OCI-LY7 (cell line): Measurements from ENCODE around the gene SYT14. TPM values are rescaled to one million over a fixed set of nuclear protein-coding genes. Genes with fewer than 3 reads are reported as not detected.

Experiments
- BruUV-seq: library from RNA; stranded (reverse); fragments of 400-500 nt; replicated peaks from 2 replicates; lab custom pipeline; 2021; lab: Mats Ljungman, UMichigan
- CTCF ChIA-PET: fragments of 300-600 bp; sonication (Branson Sonifier 250); formaldehyde crosslinking; loops from one replicate; lab custom pipeline; 2022; ENCODE audit warnings: antibody characterized with exemption; ENCODE audit not compliant: unreplicated experiment; lab: Charles Lee
- POLR2A ChIA-PET: fragments of 300-600 bp; sonication (Branson Sonifier 250); formaldehyde crosslinking; loops from one replicate; lab custom pipeline; 2022; ENCODE audit warnings: antibody characterized with exemption; lab: Charles Lee
- DNase-seq: peaks from one replicate; pipeline ENCODE4 v3.0.0-alpha.2; 2015; ENCODE audit warnings: low spot score
- H2AFZ ChIP-seq: fragments of 200-600 bp; sonication (generic), shearing (Covaris generic); 2 replicates; pipeline ENCODE4 v1.6.1; 2014; ENCODE audit warnings: mild to moderate bottlenecking, antibody characterized with exemption, low read length, moderate library complexity
- H3K27ac ChIP-seq: fragments of 200-600 bp; sonication (generic); 2 replicates; pipeline ENCODE4 v1.5.1; 2014; ENCODE audit warnings: mixed run types, low read depth, mild to moderate bottlenecking, moderate library complexity, low read length, inconsistent platforms; ENCODE audit not compliant: poor library complexity, severe bottlenecking
- H3K36me3 ChIP-seq: fragments of 200-600 bp; sonication (generic); 2 replicates; pipeline ENCODE4 v1.6.1; 2014; ENCODE audit warnings: mild to moderate bottlenecking, antibody characterized with exemption, low read length, moderate library complexity, mixed read lengths; ENCODE audit not compliant: insufficient read depth
- H3K4me1 ChIP-seq: fragments of 200-600 bp; sonication (generic); 2 replicates; pipeline ENCODE4 v1.5.1; 2014; ENCODE audit warnings: mild to moderate bottlenecking, low read length; ENCODE audit not compliant: insufficient read depth, poor library complexity, severe bottlenecking
- H3K4me2 ChIP-seq: fragments of 200-600 bp; sonication (generic); 2 replicates; pipeline ENCODE4 v1.6.1; 2014; ENCODE audit warnings: mild to moderate bottlenecking, low read length
- H3K4me3 ChIP-seq: fragments of 200-600 bp; sonication (generic); 2 replicates; pipeline ENCODE4 v1.5.1; 2014; ENCODE audit warnings: mild to moderate bottlenecking, low read depth, low read length; ENCODE audit not compliant: poor library complexity, severe bottlenecking
- H3K79me2 ChIP-seq: fragments of 200-600 bp; sonication (generic); 2 replicates; pipeline ENCODE4 v1.6.1; 2016; ENCODE audit warnings: low read depth, mild to moderate bottlenecking, low read length, moderate library complexity, mixed read lengths; ENCODE audit not compliant: insufficient read depth
- H3K9me2 ChIP-seq: fragments of 200-600 bp; sonication (generic); 2 replicates; pipeline ENCODE4 v1.6.1; 2016; ENCODE audit warnings: mild to moderate bottlenecking, low read length, mixed read lengths; ENCODE audit not compliant: insufficient read depth
- H3K9me3 ChIP-seq: fragments of 200-600 bp; sonication (generic); 2 replicates; pipeline ENCODE4 v1.6.1; 2014; ENCODE audit warnings: mild to moderate bottlenecking, mixed run types, low read length, mixed read lengths
- H4K20me1 ChIP-seq: fragments of 200-600 bp; sonication (generic); 2 replicates; pipeline ENCODE4 v1.6.1; 2014; ENCODE audit warnings: mild to moderate bottlenecking, antibody characterized with exemption, low read length, moderate library complexity, mixed read lengths; ENCODE audit not compliant: insufficient read depth
- EZH2phosphoT487 ChIP-seq: fragments of 200-600 bp; sonication (generic); IDR thresholded peaks from 2 replicates; pipeline ENCODE4 v1.6.1; 2018; ENCODE audit warnings: low read depth, borderline replicate concordance, mild to moderate bottlenecking, mixed run types, antibody characterized with exemption, low read length, moderate library complexity, mixed read lengths
- intact Hi-C: fragments of 100-400 bp; cut with micrococcal nuclease; formaldehyde crosslinking; loops from one replicate; pipeline ENCODE4 v1.10.0; 2022; ENCODE audit not compliant: unreplicated experiment
- total RNA-seq, 2 experiments: library from RNA; depleted of rRNA in 1 of 2; stranded (reverse); fragments of >200 nt in 1 of 2; shearing (Covaris generic) in 1 of 2; gene quantifications; 2 replicates each; pipeline ENCODE4 v1.2.3, GENCODE V29; 2014 to 2022
- TF ChIP-seq, protein P1 (sequence below): fragments of 200-600 bp; sonication (generic); conservative IDR thresholded peaks from 2 replicates; pipeline ENCODE4 v1.5.1; 2014; ENCODE audit warnings: mild to moderate bottlenecking, antibody characterized with exemption, low read length, moderate library complexity, mixed read lengths

The SYT14 gene
- total RNA-seq, 2 experiments from 2014 or later, result not detected

DNA sequence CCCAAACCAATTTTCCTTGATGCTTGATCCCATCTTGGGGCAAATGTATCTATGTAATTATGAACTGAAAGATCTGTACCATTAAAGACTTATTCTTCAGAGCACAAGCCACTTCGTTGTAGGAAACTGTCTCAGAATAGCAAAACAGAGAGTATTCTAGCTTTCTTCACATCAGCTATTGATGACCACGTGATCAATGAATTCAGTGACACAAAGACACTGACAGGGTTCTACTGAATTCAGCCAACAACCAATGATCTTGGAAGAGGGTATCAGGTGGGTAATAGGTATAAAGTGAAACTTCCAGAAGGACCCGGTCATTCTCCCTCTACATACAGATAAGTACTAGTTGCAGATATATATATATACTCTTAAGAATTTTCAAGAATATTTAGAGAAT lies 260.8 kb downstream of the SYT14 start:
- Histone ChIP-seq H3K4me1 (no peaks in the 10 kb centered on the region), H3K4me3 (no peak overlapping the region), H4K20me1 (no peaks in the 10 kb centered on the region), H3K9me2 (no peaks in the 10 kb centered on the region), H3K36me3 (no peaks in the 10 kb centered on the region), H2AFZ (no peak overlapping the region), H3K27ac (no peak overlapping the region), H3K79me2 (no peaks in the 10 kb centered on the region), H3K4me2 (no peak overlapping the region), H3K9me3 (no peaks in the 10 kb centered on the region)
- intact Hi-C loops, result no loop called here
- ChIA-PET CTCF (no interaction called here), POLR2A (no interaction called here)
- no TSS peak for BruUV-seq
- DNase-seq, result no peak
- TF ChIP-seq, protein P1, sequence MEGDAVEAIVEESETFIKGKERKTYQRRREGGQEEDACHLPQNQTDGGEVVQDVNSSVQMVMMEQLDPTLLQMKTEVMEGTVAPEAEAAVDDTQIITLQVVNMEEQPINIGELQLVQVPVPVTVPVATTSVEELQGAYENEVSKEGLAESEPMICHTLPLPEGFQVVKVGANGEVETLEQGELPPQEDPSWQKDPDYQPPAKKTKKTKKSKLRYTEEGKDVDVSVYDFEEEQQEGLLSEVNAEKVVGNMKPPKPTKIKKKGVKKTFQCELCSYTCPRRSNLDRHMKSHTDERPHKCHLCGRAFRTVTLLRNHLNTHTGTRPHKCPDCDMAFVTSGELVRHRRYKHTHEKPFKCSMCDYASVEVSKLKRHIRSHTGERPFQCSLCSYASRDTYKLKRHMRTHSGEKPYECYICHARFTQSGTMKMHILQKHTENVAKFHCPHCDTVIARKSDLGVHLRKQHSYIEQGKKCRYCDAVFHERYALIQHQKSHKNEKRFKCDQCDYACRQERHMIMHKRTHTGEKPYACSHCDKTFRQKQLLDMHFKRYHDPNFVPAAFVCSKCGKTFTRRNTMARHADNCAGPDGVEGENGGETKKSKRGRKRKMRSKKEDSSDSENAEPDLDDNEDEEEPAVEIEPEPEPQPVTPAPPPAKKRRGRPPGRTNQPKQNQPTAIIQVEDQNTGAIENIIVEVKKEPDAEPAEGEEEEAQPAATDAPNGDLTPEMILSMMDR, result no peak
- no peak for TF ChIP-seq EZH2phosphoT487

DNA sequence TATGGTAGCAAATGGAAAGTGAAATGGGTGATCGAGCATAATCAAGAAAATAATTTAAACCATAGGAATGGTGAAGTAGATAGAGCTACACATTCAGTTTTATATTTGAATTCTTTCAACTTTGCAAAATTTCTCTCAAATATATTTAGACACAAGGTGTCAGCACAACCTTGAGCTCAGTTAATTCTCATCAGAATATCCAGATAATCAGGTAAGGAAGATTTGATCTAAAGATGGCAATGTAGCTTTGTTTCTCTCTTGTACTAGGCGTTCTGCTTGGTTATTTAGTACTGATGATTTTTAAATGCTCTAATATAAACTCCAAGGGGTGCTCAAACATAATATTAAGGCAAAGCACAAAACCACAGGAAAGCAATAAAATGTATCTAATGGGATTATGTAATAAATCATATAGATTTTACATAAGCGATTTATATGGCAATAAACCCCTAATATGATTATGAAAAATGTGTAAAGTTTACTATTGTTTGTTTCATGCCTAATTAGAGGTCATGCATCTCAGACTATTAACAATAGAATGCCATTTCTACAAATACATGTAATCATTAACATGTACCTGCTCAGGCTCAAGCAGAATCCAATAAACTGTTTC lies 262.2 kb downstream of the SYT14 start:
- H3K9me3 ChIP-seq, result no peaks in the 10 kb centered on the region
- H2AFZ ChIP-seq, result no peak overlapping the region
- H3K4me3 ChIP-seq, result no peak overlapping the region
- no peaks in the 10 kb centered on the region for H4K20me1 ChIP-seq
- no TSS peak for BruUV-seq
- H3K79me2 ChIP-seq, result no peaks in the 10 kb centered on the region
- CTCF ChIA-PET, result no interaction called here
- intact Hi-C loops, result no loop called here
- TF ChIP-seq, protein P1, result no peak; the same call in 1 of the 2 replicates
- TF ChIP-seq EZH2phosphoT487, result no peak
- no peaks in the 10 kb centered on the region for H3K4me1 ChIP-seq
- no peak overlapping the region for H3K4me2 ChIP-seq
- H3K27ac ChIP-seq, result no peak overlapping the region
- POLR2A ChIA-PET, result no interaction called here
- no peaks in the 10 kb centered on the region for H3K36me3 ChIP-seq
- DNase-seq, result no peak
- no peaks in the 10 kb centered on the region for H3K9me2 ChIP-seq

DNA sequence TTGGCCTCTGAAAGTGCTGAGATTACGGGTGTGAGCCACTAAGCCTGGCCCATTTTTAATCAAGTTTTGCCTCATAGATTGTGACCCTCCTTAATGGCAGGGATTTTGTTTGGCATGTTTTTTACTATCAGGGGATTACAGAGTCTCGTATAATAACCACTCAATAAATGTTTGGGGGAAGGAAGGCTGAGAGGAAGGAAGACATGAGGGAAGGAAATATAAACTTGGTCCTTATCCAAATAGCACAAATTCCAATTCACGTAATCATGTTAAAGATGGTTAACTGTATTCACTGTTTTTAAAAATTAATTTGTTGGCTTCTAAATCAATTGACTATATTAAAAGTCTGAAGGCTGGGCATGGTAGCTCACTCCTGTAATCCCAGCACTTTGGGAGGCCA lies 263.7 kb downstream of the SYT14 start:
- Histone ChIP-seq H3K9me2 (no peaks in the 10 kb centered on the region), H3K9me3 (no peaks in the 10 kb centered on the region), H2AFZ (no peak overlapping the region), H3K36me3 (no peaks in the 10 kb centered on the region), H3K4me2 (no peak overlapping the region), H3K4me3 (no peak overlapping the region), H3K27ac (no peak overlapping the region), H4K20me1 (no peaks in the 10 kb centered on the region), H3K4me1 (no peaks in the 10 kb centered on the region), H3K79me2 (no peaks in the 10 kb centered on the region)
- ChIA-PET CTCF (no interaction called here), POLR2A (no interaction called here)
- DNase-seq, result no peak
- TF ChIP-seq, protein P1, result no peak
- TF ChIP-seq EZH2phosphoT487, result no peak
- no TSS peak for BruUV-seq
- intact Hi-C loops, result no loop called here
